ENCODE data around the gene MBL2.

MBL2 gene

DNA sequence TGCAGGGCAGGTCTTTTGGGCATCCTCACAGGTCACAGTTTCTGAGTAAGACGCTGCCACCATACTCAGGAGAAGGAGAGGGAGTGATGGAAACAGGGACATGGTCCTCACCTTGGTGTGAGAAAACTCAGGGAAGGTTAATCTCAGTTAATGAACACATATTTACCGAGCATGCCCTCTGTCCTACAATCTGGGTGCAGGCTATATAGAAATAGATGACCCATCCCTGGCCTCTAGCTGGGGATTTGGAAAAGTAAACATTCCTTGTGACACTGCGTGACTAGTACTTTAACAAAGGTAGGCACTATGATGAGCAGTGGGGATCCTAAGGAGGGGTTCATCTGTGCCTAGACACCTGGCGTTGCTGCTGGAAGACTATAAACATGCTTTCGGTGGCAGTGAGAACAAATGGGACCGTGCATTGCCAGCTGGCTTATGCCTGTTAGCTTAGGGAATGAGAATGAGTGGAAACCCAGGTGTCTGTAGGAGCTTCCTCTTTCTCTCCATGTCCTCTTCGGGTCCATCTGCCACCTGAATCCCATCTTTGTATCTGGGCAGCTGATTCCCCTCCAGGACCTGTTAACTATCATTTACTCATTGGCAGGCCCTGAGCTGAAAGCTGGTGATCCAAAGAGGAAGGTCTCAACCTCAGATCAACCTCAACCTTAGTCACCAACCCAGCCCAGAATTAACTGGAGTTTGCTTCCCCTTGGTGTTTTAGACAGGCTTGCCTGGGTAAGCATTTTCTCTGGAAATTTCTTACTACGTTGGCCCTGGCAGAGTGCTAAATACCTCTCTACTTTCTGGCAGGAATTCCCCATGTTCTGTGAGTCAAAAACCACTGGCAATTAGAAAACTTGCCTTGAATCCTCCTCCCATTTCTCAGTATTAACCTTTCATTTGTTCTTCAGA lies 794 bp downstream of the MBL2 start:
- DNase-seq (ENCODE audit: low read depth), result peak; percentile 16

DNA sequence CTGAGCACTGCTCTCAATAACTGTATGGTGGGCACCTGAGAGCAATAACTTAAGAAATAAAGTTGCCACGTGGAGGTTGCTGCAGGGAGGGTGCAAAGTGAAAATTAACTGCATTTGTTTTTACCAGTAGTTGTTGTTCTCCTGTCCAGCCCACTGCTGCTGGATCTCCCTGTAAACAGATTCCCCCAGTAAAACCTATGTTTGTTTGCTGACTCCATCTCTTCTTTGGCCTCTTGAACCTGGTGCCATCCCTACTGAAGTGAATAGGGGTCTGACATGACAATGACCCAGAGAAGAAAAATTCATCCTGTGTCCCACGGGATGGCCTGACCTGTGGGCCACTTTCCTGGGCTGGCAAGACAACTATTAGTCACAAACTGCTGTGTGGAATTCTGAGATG lies 1.7 kb downstream of the MBL2 start:
- no peak for DNase-seq (ENCODE audit: low read depth)

DNA sequence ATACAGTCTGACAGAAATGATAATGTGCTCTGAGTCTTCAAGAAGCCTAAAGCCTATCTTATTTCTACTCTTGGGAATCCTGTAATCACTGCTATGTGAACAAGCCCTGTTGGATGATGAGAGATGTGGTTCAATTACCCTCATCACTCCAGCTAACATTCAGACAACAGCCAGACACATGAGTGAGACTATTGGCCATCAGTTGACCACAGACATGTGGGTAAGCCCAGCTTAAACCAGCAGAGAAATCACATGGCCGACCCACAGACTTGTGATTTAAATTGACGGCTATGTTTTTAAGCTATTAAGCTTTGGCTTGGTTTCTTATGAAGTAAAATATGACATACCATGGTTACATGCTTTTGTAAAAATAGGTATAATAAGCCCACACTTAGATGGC lies 2.6 kb downstream of the MBL2 start:
- DNase-seq (ENCODE audit: low read depth), result no peak

DNA sequence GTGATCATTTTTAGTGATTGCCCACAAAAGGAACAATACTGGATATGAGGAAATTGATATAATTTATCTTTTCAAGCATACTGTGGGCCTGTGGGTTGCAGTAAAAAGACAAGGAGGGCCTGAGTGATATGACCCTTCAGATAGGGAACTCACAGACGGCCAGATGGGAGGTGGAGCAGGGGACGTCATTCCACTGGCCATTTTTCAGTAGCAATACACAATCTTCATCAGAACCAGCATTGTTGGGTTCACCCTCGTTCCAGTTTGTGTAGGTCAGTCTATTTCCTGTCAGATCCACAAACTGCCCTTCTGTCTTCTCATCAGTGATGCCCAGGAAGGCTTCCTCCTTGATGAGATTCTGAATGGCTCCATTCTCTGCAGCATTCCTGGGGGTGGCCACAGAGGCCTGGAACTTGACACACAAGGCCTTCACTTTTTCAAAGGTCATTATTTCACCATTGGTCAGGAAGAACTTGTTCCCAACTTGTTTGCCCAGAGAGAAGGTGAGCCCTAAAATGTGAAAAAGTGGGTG lies 4.5 kb downstream of the MBL2 start:
- DNase-seq (ENCODE audit: low read depth), result no peak

DNA sequence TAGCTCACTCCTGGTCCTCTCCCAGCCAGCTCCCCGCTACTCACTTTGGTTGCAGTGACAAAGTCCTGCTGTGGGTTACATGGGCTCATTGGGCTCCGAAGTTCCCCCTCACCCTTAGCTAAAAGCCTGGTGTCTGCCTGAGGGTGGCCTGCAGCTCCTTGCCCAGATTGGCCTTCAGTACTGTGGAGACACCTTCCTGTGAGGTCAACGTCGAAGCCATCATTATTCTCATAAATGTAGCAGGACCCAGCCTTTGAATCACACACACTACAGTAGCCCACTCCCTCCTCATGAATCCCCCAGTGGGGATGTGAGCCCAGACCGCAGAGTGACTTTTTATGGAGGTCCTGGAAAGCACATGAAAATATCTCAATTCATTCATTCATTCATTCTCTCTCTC lies 10.5 kb downstream of the MBL2 start:
- no peak for DNase-seq (ENCODE audit: low read depth)

GRCh38 chr10:52759154-52759553 lies 13.4 kb downstream of the MBL2 start:
- DNase-seq (ENCODE audit: low read depth), result no peak

DNA sequence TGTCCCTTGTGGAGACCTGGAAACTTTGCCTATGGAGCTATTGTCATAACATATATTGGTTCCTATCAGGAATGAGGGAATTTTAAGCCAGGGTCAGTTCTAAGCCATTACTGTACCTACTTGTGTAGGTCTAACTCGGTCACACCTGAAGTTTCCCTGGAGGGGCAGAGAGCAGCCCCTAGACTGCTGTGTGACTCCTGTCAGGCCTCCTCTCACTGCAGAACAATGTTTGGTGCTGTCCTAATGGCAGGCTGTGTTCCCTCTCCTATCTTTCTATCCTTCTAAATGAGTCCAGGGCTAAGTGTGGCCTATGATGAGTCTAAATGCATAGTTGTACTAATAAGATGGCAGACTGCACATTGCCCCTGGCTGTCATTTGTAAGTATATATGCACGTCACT lies 14.2 kb downstream of the MBL2 start:
- DNase-seq (ENCODE audit: low read depth), result no peak

GRCh38 chr10:52757773-52758172 lies 14.8 kb downstream of the MBL2 start:
- no peak for DNase-seq (ENCODE audit: low read depth)

DNA sequence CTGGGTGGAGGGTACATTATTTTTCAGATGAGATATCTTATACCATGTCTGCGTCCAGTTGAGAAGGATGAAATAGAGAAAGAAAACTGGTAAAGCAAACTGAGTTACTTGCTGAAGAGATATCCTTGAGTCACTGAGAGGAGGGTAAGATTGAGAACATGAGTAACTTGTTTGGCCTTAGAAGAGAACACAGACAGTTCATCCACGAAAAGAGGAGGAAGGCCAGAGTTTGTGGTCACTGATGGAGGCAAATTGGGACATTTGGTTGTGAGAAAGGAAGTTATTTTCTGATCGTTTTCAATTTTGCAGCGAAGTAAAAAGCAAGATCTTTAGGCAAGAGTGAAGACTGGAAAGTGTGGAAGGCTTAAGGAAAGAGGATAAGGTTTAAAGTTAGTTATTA lies 15.6 kb downstream of the MBL2 start:
- no peak for DNase-seq (ENCODE audit: low read depth)

DNA sequence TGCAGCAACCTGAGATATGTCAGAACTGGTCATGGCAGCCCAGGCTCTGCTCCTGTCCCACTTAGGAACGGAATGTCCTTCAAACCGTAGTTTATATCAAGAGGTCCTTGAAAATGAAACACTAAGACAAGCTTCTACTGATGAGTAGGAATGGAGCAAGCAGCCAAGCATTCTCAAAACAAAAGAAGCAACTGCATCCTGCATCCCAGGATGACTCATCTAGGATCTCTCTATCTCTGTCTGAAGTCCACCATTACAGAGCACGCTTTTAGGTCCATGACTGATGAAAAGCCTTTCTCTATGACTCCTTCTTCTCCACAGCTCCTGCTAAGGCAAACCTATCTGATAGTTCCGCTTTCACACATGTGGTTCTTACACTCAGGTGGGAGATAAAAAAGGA lies 16.3 kb downstream of the MBL2 start:
- no peak for DNase-seq (ENCODE audit: low read depth)

DNA sequence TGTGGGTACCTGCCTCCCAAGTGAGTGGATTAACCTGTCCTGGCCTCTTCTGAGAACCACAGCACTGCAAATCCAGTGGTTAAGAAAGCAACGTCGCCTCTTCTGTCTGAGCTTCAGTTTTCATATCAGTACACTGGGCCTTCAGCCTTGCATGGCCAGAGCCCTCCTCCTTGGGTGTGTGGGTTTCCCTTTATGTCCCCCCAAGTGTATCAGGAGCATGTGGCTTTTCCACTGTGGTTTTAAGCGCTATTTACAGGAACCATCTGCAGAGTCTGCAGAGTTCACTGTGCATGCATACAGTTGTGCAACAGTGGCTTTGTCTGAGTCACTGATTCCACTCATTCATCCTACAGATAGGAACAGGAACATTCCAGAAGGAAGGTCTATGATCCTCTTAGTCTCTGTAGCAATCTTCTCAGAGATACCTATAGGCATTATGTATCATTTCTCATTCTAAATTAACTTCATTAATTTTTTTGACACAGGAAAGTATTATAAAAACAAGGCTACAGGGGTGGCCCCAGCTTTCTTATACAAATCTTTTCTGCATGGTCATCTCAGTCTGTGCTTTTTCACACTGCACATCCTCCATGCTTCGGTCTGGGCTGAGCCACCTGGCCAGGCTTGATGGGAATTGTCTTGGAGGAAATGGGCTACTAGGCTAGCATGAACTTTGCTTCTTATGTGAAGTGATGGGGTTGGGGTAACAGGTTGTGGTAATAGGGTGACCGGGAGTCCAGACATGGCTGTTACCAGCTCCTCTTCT lies 17.1 kb downstream of the MBL2 start:
- DNase-seq (ENCODE audit: low read depth), result peak; percentile 23

DNA sequence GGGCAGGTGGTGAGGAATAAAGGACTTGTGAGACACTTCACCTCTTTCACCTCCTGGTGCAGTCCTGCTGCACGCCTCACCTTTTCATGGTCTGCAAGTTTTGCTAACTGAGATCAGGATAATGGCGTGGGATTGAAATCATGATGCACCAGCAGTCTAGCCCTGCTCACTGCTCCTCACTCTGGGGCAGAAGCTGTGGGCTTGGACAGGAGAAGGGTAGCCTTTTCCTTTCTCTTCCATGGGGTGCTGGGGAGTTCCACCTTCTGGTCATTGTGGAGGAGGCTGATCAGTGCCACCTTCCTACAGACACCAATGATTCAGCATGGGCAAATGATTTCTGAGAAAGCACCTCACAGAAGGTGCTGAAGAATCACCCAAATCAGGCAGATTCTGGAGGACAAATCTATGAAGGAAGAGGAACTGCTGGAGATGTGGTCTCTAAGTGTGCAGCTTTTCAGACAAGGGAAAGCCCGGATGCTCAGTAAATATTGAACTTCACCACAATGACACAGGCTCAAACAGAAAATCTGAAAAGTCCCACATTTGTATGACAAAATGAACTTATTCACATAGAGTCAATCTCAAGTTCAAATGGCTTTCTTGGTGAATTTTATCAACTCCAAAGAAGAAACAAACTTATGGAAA lies 19.7 kb downstream of the MBL2 start:
- DNase-seq (ENCODE audit: low read depth), result no peak

GRCh38 chr10:52752261-52752660 lies 20.3 kb downstream of the MBL2 start:
- no peak for DNase-seq (ENCODE audit: low read depth)

DNA sequence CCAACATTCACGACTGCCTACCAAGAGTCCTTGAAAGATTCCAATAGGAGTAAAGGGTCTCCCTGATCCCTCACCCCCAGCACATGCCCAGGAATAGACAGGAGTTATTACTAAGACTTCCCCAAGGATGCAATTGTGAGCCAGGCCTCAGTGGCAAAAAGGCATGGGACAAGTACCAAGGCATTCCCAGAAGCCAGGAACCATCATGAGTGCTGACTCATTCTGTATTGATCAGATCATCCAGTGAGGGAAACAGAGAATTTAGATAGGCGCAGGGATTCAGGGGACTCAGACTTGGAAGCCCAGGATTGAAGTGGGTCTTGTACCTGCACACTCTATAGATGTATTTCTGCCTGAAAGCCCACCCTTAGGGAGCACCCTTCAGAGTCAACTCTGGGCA lies 21.2 kb downstream of the MBL2 start:
- no peak for DNase-seq (ENCODE audit: low read depth)

DNA sequence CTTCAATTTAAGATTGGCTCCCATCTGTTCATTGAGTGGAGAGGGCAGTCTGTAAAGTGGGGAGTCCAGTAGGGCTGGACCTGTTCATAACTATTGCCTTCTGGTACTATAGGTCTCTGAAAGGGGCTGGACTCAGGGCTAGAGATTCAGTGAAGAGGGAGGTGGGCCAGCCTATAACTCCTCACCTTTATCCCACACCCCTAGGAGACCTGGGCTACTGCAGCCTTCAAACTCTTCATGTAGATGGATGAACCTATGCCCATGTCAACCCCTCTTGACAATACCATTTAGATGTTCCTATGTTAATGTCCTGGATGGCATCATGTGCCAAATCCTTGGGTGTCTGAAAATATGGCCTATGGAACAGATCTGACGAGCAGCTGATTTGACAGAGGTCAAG lies 22.0 kb downstream of the MBL2 start:
- DNase-seq (ENCODE audit: low read depth), result no peak

- DNase-seq (ENCODE audit: low read depth), result no peak
Observed at GRCh38 chr10:52747694-52748093, 24.9 kb downstream of the MBL2 start.

GRCh38 chr10:52746169-52746568 lies 26.4 kb downstream of the MBL2 start:
- no peak for DNase-seq (ENCODE audit: low read depth)

- no peak for DNase-seq (ENCODE audit: low read depth)
Observed at GRCh38 chr10:52744057-52744805, 28.4 kb downstream of the MBL2 start.

- DNase-seq (ENCODE audit: low read depth), result no peak
Observed at GRCh38 chr10:52742731-52743130, 29.9 kb downstream of the MBL2 start.

GRCh38 chr10:52741851-52742250 lies 30.7 kb downstream of the MBL2 start:
- DNase-seq (ENCODE audit: low read depth), result no peak

DNA sequence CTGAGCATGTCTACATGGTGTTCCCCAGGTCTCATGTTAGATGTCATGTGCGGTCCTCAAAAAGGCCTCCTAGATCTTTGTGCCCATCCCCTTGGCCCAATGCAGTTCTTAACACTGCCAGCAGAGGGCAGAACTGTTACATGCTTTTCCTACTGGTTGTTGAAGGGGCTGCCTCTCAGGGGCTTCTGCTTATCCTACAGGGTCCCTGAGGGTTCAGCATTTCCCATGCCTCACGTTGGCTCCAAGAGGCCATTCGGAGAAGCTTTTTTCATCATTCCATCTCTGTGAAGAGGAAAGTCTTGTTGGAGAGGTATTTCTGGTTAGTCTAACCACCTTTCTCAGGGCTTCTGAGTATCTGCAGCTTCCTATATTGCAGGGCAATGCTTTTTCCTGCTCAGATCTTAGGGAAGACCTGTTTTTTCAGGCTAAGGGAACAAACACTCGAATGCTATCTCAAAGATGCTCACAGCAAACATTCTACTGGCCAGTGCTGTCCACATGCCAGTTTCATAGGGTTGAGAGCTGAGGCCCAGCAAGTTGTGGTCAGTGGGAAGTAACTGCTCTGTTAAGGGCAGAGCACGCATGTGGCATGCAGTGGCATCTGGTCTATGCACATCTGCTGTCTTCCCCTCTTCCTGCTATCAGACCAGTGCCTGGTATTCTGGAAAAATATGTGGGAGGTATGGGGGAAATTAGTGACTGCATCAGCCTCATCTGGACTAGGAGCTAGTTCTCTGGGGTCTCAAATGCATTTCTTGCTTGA lies 31.5 kb downstream of the MBL2 start:
- no peak for DNase-seq (ENCODE audit: low read depth)
